HG02884 (cell line): ENCODE results near the gene FARSA.
"Not testable (repeated sequence)": the region's sequence is repeated elsewhere in the genome, so short reads cannot be mapped to it uniquely, and the experiment has no call there.

Experiments
- ATAC-seq: cut with Tn5 transposase; IDR thresholded peaks from one replicate; pipeline ENCODE4 v1.9.1; 2021; ENCODE audit warnings: mild to moderate bottlenecking, moderate library complexity; ENCODE audit not compliant: unreplicated experiment

The FARSA gene

DNA sequence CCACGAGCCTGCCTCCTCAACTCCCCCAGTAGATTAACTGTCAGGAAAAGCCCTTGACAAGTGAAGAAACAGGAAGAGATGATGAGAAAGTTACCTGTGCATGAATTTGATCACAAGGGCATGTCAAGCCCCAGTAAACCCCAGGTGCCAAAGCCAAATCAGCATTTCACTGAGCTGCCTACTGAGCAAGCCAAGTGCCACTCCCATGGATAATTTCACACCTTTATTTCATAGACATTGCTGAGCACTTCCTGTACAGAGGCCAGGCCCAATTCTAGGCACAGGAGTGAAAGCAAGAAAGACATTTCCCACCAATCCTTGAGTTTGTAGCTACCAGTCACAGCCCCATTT lies 21.1 kb upstream of the FARSA start:
- no peak for ATAC-seq

DNA sequence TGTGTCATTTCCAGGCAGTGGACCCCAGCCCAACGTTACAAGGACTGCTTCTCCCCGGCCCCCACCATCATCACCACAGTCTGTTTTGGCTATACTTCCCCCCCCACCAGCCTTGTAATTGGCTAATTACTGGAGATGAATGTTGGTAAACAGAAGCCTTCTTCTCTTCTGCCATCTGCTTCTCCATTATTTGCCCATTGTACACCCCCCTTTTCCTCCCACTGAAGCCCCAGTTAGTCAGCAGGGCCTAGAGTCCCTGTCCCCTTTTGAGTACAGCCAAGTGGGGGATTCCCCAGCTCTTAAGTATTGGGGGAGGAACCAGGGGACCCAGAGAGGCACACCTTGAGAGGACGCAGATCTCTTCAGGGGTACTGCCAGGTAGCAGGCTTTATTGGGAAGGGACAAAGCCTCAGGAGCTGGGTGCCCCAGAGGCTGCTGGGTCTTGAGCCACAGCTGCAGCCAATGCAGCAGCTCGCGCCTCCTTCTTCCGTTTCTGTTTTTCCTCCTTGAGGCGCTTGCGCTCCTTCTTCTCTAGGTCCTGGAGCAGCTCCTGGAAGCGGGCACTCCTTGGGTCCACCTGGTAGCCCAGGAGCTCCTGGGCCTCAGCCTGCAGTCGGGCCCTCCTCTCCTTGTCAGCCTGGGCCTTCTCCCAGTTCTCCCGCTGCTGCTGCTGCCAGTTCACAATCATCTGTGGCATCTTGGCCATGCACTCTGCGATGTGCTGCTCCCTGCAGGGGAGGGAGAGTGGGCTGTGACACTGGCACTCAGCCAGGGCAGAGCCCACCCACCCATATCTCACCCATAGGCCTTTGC lies 20.5 kb upstream of the FARSA start:
- ATAC-seq: no peak

DNA sequence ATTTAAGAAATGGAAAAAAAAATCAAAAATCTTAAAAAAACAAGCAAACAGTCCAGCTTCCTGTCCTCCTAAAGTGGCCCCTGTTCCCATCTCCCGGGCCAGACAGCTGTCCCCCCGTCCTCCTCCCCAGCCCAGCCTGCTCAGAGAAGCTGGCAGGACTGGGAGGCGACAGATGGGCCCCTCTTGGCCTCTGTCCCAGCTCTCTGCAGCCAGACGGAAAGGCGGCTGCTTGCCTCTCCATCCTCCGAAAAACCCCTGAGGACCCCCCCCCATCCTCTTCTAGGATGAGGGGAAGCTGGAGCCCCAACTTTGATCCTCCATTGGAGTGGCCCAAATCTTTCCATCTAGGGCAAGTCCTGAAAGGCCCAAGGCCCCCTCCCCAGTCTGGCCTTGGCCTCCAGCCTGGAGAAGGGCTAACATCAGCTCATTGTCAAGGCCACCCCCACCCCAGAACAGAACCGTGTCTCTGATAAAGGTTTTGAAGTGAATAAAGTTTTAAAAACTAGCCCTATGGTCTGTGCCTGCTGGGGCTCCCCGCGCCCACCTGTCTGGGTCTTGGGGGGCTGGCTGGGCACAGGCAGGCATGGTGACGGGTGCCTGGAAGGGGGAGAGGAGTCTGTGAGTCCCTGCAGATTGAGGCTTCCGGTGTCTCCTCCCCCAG lies 19.8 kb upstream of the FARSA start:
- no peak for ATAC-seq

DNA sequence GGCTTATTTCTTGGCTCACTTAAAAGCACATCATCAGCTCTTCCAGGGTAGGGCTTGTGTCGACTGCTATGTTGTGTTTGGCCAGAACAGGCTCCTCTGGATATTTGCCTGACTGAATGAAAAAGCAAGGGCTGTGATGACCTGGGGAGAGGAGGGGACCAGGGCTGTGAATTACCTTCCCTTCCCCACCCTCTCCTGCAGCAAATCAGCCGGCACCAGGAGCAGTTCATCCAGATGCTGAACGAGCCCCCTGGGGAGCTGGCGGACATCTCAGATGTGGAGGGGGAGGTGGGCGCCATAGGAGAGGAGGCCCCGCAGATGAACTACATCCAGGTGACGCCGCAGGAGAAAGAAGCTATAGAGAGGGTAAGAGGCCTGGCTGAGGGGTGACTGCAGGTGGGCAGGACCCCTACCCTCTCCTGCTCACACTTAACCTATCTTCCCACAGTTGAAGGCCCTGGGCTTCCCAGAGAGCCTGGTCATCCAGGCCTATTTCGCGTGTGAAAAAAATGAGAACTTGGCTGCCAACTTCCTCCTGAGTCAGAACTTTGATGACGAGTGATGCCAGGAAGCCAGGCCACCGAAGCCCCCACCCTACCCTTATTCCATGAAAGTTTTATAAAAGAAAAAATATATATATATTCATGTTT lies 19.1 kb upstream of the FARSA start:
- ATAC-seq: no peak

- ATAC-seq: not testable (repeated sequence)
These were observed 18.5 kb upstream of the FARSA start for GRCh38 chr19:12952050-12952449.

DNA sequence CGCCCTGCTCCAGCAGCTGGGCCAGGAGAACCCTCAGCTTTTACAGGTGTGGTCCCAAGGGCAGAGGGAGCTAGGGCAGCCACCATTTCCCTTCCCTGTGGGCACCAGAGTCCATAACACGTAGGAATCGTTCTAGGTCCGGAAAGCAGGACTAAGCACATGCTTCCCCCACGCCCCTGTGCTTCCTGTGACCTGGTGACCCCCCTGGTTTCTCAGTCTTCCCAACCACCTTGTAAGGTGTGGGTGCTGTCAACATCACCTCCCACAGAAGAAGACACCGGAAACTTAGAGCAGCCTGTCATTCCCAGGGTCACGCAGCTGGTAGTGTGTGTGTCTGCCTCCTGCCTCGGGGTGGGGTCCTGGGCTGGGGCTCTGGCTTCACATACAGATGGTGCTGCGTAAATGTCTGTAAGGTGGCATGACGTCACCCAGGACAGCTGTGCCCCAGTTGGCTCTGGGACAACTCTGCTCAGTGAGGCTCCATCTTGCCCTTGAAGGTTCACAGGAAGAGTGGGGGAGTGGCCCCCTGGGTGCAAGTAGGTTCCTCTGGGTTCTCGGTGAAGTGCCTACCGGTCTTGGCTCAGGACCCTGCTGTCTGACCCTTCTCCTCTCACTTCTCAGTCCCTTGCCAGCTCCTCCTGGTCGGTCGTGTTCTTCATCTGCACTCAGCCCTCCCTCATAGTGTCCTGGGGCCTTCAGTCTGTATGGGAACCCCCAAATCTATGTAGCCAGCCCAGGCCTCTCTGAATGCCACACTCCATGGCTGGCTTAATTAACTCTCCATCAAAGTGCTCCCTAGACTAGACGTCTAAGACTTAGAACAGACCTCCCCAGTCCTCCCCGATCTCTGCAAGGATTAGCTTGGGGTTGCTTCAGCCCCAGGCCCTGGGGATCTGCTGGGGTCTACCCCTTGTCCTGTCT lies 16.1 kb upstream of the FARSA start:
- ATAC-seq: no peak

GRCh38 chr19:12948612-12949362 lies 15.3 kb upstream of the FARSA start:
- no peak for ATAC-seq

GRCh38 chr19:12947702-12948611 lies 14.4 kb upstream of the FARSA start:
- no peak for ATAC-seq

GRCh38 chr19:12946731-12947496 lies 13.4 kb upstream of the FARSA start:
- ATAC-seq: no peak

DNA sequence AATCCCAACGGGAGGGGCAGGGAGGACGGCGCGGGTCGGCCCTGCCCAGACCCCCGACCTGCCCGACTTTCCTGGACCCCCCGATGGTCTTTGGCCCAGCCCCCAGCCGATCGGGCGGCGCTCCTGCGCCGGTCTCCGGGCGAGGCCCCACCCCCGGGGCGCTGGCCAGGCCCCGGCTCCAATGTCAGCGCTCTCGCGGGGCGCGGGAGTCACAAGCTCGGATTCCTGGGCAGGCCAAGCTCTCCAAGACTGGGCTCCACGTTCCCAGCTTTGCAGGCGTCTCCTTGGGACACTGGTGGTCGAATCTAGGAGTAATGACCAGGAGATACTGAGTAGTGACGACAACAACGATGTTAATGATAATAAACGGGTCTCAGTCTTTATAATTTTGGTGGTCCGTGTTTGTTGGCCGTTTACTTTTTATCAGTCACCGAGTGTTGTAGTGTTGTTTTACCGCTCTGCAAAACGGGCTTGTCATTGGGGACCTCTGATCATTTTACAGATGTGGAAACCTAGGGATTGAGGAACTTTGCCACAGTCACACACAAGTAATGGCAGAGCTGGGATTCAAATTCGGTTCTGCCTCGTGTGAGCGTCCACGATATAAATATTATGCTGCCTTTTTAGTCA lies 12.7 kb upstream of the FARSA start:
- ATAC-seq: peak; percentile 29

DNA sequence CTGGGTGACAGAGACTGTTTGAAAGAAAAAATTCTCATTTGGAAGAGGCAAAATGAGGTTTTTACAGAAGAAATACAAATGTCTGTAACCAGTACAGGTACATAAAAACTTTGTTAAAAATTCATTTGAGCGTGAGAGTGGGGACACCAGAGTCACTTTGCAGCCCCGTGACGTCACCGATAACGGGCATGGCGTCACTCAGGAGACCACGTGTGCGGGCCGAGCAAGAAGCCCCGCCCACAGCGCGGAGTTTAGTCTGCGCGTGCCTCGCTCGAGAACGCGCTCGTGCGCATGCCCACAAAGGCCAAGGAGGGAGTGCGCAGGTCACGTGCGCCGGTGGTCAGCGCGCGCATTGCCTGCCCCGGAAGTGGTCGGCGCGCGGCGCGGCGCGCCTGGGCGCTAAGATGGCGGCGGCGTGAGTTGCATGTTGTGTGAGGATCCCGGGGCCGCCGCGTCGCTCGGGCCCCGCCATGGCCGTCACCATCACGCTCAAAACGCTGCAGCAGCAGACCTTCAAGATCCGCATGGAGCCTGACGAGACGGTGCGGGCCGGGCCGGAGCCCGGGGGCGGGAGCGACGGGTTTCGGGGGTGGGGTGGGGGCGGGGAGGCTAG lies 12.1 kb upstream of the FARSA start, which contains the start of gene RAD23A:
RAD23A (plus strand) TSS at position 384 of the 613 bp plus-strand sequence; CDS start at position 471, 87 bp downstream.
- ATAC-seq: peak; percentile 77

DNA sequence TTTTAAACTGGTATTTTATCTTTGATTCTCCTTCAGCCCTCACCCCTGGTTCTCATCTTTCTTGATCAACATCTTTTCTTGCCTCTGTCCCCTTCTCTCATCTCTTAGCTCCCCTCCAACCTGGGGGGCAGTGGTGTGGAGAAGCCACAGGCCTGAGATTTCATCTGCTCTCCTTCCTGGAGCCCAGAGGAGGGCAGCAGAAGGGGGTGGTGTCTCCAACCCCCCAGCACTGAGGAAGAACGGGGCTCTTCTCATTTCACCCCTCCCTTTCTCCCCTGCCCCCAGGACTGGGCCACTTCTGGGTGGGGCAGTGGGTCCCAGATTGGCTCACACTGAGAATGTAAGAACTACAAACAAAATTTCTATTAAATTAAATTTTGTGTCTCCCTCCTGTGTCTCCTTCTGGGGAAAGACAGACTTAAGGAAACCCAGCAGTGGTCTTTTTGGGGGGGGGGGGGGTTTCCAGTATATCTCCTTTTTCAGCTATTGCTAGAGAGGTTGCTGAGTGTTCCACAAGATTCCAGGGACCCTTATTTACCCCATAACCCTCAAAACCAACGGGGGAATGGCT lies 10.7 kb upstream of the FARSA start:
- ATAC-seq: no peak

DNA sequence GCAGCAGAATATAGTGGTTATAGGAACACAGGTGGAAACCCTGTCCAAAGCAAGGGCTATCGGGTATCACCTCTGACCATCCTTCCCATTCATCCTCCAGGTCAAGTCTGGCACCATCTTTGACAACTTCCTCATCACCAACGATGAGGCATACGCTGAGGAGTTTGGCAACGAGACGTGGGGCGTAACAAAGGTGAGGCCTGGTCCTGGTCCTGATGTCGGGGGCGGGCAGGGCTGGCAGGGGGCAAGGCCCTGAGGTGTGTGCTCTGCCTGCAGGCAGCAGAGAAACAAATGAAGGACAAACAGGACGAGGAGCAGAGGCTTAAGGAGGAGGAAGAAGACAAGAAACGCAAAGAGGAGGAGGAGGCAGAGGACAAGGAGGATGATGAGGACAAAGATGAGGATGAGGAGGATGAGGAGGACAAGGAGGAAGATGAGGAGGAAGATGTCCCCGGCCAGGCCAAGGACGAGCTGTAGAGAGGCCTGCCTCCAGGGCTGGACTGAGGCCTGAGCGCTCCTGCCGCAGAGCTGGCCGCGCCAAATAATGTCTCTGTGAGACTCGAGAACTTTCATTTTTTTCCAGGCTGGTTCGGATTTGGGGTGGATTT lies 10.0 kb upstream of the FARSA start:
- ATAC-seq: no peak

DNA sequence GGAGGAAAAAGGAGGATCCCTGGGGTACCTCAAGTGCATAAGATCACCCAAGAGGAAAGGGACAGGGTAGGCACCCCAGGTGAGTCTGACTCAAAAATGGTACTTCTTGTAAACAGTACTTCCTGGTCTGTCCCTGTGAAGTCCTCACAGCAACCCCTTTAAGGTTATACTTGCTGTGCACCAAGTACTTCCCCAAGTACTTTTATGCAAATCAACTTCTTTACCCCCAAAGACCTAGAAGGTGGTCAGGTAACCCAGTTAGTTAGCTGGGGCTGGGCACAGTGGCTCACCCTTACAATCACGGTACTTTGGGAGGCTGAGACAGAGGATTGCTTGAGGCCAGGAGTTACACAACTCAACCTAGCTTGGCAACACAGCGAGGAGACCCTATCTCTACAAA lies 7.4 kb upstream of the FARSA start:
- ATAC-seq: no peak

DNA sequence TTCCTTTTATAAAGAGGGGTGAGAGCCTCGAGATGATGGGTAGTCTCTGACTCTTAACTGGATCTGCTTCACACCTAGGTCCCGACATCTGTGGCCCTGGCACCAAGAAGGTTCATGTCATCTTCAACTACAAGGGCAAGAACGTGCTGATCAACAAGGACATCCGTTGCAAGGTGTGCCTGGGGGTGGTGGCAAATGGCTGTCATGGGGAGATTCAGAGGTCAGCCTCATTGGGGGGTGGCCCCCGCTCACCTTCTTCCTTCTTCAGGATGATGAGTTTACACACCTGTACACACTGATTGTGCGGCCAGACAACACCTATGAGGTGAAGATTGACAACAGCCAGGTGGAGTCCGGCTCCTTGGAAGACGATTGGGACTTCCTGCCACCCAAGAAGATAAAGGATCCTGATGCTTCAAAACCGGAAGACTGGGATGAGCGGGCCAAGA lies 6.5 kb upstream of the FARSA start:
- no peak for ATAC-seq

GRCh38 chr19:12938779-12939601 lies 5.5 kb upstream of the FARSA start:
- no peak for ATAC-seq
